OCI-LY7 (cell line): ENCODE measurements around the gene DUSP7.

Experiments
- EZH2phosphoT487 ChIP-seq: fragments of 200-600 bp; sonication (generic); IDR thresholded peaks from 2 replicates; pipeline ENCODE4 v1.6.1; 2018; ENCODE audit warnings: low read depth, borderline replicate concordance, mild to moderate bottlenecking, mixed run types, antibody characterized with exemption, low read length, moderate library complexity, mixed read lengths
- TF ChIP-seq, protein P1 (sequence below): fragments of 200-600 bp; sonication (generic); conservative IDR thresholded peaks from 2 replicates; pipeline ENCODE4 v1.5.1; 2014; ENCODE audit warnings: mild to moderate bottlenecking, antibody characterized with exemption, low read length, moderate library complexity, mixed read lengths

GRCh38 chr3:52004906-52005395, 51.4 kb downstream of the DUSP7 start:
- TF ChIP-seq, protein P1, sequence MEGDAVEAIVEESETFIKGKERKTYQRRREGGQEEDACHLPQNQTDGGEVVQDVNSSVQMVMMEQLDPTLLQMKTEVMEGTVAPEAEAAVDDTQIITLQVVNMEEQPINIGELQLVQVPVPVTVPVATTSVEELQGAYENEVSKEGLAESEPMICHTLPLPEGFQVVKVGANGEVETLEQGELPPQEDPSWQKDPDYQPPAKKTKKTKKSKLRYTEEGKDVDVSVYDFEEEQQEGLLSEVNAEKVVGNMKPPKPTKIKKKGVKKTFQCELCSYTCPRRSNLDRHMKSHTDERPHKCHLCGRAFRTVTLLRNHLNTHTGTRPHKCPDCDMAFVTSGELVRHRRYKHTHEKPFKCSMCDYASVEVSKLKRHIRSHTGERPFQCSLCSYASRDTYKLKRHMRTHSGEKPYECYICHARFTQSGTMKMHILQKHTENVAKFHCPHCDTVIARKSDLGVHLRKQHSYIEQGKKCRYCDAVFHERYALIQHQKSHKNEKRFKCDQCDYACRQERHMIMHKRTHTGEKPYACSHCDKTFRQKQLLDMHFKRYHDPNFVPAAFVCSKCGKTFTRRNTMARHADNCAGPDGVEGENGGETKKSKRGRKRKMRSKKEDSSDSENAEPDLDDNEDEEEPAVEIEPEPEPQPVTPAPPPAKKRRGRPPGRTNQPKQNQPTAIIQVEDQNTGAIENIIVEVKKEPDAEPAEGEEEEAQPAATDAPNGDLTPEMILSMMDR: no peak
- TF ChIP-seq EZH2phosphoT487: no peak
